H9 (cell line): ENCODE data around the gene SRC. TPM values are rescaled to one million over a fixed set of nuclear protein-coding genes. Genes with fewer than 3 reads are reported as not detected.

Experiments used
- DNase-seq: peaks from one replicate; pipeline ENCODE4 v3.0.0-alpha.2; 2017
- H2AFZ ChIP-seq: one replicate; pipeline ENCODE4 v1.6.1; 2013; ENCODE audit warnings: mild to moderate bottlenecking, low read length, control low read depth, moderate library complexity
- H2AK5ac ChIP-seq: 2 replicates; pipeline ENCODE4 v1.6.1; 2013; ENCODE audit warnings: low read length, control low read depth, mixed read lengths; ENCODE audit not compliant: insufficient read length
- H2BK120ac ChIP-seq: one replicate; pipeline ENCODE4 v1.6.1; 2013; ENCODE audit warnings: low read depth, mild to moderate bottlenecking, low read length, control low read depth, inconsistent platforms; ENCODE audit not compliant: poor library complexity, severe bottlenecking
- H2BK12ac ChIP-seq: 2 replicates; pipeline ENCODE4 v1.6.1; 2013; ENCODE audit warnings: low read length, control low read depth, mixed read lengths, low read depth; ENCODE audit not compliant: insufficient read length
- H2BK15ac ChIP-seq: 2 replicates; pipeline ENCODE4 v1.6.1; 2013; ENCODE audit warnings: low read depth, low read length, control low read depth
- H2BK20ac ChIP-seq: one replicate; pipeline ENCODE4 v1.6.1; 2013; ENCODE audit warnings: low read depth, mild to moderate bottlenecking, low read length, control low read depth, inconsistent platforms; ENCODE audit not compliant: poor library complexity, severe bottlenecking
- H2BK5ac ChIP-seq: 2 replicates; pipeline ENCODE4 v1.6.1; 2013; ENCODE audit warnings: low read length, control low read depth, mixed read lengths; ENCODE audit not compliant: insufficient read length
- H3K14ac ChIP-seq: 2 replicates; pipeline ENCODE4 v1.6.1; 2013; ENCODE audit warnings: low read length, control low read depth; ENCODE audit not compliant: insufficient read depth
- H3K18ac ChIP-seq: 2 replicates; pipeline ENCODE4 v1.6.1; 2013; ENCODE audit warnings: low read depth, mild to moderate bottlenecking, mixed read lengths, low read length, control low read depth; ENCODE audit not compliant: insufficient read length
- H3K23ac ChIP-seq: 2 replicates; pipeline ENCODE4 v1.6.1; 2013; ENCODE audit warnings: low read length, control low read depth, mixed read lengths, low read depth; ENCODE audit not compliant: insufficient read length
- H3K23me2 ChIP-seq: 2 replicates; pipeline ENCODE4 v1.6.1; 2013; ENCODE audit warnings: low read depth, mild to moderate bottlenecking, mixed read lengths, low read length, control low read depth; ENCODE audit not compliant: insufficient read length, poor library complexity, severe bottlenecking
- H3K27ac ChIP-seq: 2 replicates; pipeline ENCODE4 v1.5.1; 2013; ENCODE audit warnings: low read length, control low read depth, mixed read lengths, low read depth; ENCODE audit not compliant: insufficient read length
- H3K27me3 ChIP-seq: 2 replicates; pipeline ENCODE4 v1.6.1; 2013; ENCODE audit warnings: low read length, control low read depth, inconsistent platforms; ENCODE audit not compliant: insufficient read depth
- H3K4ac ChIP-seq: 2 replicates; pipeline ENCODE4 v1.6.1; 2013; ENCODE audit warnings: low read depth, mild to moderate bottlenecking, control low read depth, inconsistent platforms, low read length, moderate library complexity
- H3K4me1 ChIP-seq: 2 replicates; pipeline ENCODE4 v1.6.1; 2013; ENCODE audit warnings: low read length, control low read depth, inconsistent platforms; ENCODE audit not compliant: insufficient read depth
- H3K4me2 ChIP-seq: 2 replicates; pipeline ENCODE4 v1.6.1; 2013; ENCODE audit warnings: low read length, control low read depth, mixed read lengths; ENCODE audit not compliant: insufficient read length, insufficient read depth
- H3K56ac ChIP-seq: 2 replicates; pipeline ENCODE4 v1.6.1; 2013; ENCODE audit warnings: low read depth, mild to moderate bottlenecking, mixed read lengths, low read length, control low read depth; ENCODE audit not compliant: insufficient read length
- H3K79me1 ChIP-seq: 2 replicates; pipeline ENCODE4 v1.6.1; 2013; ENCODE audit warnings: low read depth, mild to moderate bottlenecking, moderate library complexity, low read length, control low read depth, inconsistent platforms; ENCODE audit not compliant: insufficient read depth, poor library complexity, severe bottlenecking
- H3K79me2 ChIP-seq: 2 replicates; pipeline ENCODE4 v1.6.1; 2013; ENCODE audit warnings: low read length, control low read depth, inconsistent platforms; ENCODE audit not compliant: insufficient read depth
- H3K9ac ChIP-seq: 2 replicates; pipeline ENCODE4 v1.6.1; 2013; ENCODE audit warnings: low read length, control low read depth, mixed read lengths; ENCODE audit not compliant: insufficient read length; ENCODE audit errors: extremely low read depth
- H3K9me3 ChIP-seq: one replicate; pipeline ENCODE4 v1.6.1; 2013; ENCODE audit warnings: low read depth, low read length, inconsistent platforms; ENCODE audit not compliant: control insufficient read depth
- H3T11ph ChIP-seq: one replicate; pipeline ENCODE4 v1.6.1; 2013; ENCODE audit warnings: mild to moderate bottlenecking, low read length, control low read depth, inconsistent platforms
- H4K20me1 ChIP-seq: one replicate; pipeline ENCODE4 v1.6.1; 2013; ENCODE audit not compliant: control insufficient read depth, insufficient read length, insufficient read depth
- H4K5ac ChIP-seq: 2 replicates; pipeline ENCODE4 v1.6.1; 2013; ENCODE audit warnings: low read depth, mild to moderate bottlenecking, mixed read lengths, low read length, control low read depth; ENCODE audit not compliant: insufficient read length
- H4K8ac ChIP-seq: replicated peaks from 2 replicates; pipeline ENCODE4 v1.6.1; 2013; ENCODE audit warnings: low read length, control low read depth, mixed read lengths, low read depth; ENCODE audit not compliant: insufficient read length
- H4K91ac ChIP-seq: 2 replicates; pipeline ENCODE4 v1.6.1; 2013; ENCODE audit warnings: low read depth, mild to moderate bottlenecking, moderate library complexity, mixed read lengths, low read length, control low read depth; ENCODE audit not compliant: insufficient read length
- H3K27ac Mint-ChIP-seq, 3 experiments: 2 replicates in 2 of 3; 3 replicates in 1 of 3; pipeline ENCODE4 v1.8.0; 2020 to 2021; ENCODE audit warnings: mixed read lengths in 3 of 3, mild to moderate bottlenecking in 1 of 3, moderate library complexity in 1 of 3
- H3K27me3 Mint-ChIP-seq: 2 replicates; pipeline ENCODE4 v1.8.0; 2021; ENCODE audit warnings: low read depth, mild to moderate bottlenecking, moderate library complexity, mixed read lengths
- H3K36me3 Mint-ChIP-seq, 3 experiments: 2 replicates in 2 of 3; 3 replicates in 1 of 3; pipeline ENCODE4 v1.8.0; 2020 to 2021; ENCODE audit warnings: low read depth in 3 of 3, mixed read lengths in 3 of 3; ENCODE audit not compliant: insufficient read depth in 1 of 3
- H3K4me1 Mint-ChIP-seq, 2 experiments: 2 replicates each; pipeline ENCODE4 v1.8.0; 2020; ENCODE audit warnings: mixed read lengths in 2 of 2
- H3K4me3 Mint-ChIP-seq, 2 experiments: 2 replicates in 1 of 2; 3 replicates in 1 of 2; pipeline ENCODE4 v1.8.0; 2020 to 2021; ENCODE audit warnings: mild to moderate bottlenecking in 2 of 2, mixed read lengths in 2 of 2, moderate library complexity in 1 of 2
- H3K9me3 Mint-ChIP-seq, 2 experiments: 2 replicates in 1 of 2; 3 replicates in 1 of 2; pipeline ENCODE4 v1.8.0; 2020; ENCODE audit warnings: mild to moderate bottlenecking in 2 of 2, mixed read lengths in 2 of 2, moderate library complexity in 1 of 2
- CTCF ChIP-seq: fragments of 200-600 bp; sonication (generic); conservative IDR thresholded peaks from 3 replicates; pipeline ENCODE4 v1.8.0; 2021; ENCODE audit warnings: antibody characterized with exemption, mild to moderate bottlenecking
- WGBS: extraction: QIAGEN DNeasy Blood & Tissue Kit; methylation state at CpG from one replicate; pipeline ENCODE4 v1.1.7; 2013; ENCODE audit warnings: missing lambda C conversion rate, low lambda C conversion rate, mixed read lengths; ENCODE audit not compliant: insufficient read length; ENCODE audit errors: extremely low coverage; 5-methylcytosine and 5-hydroxymethylcytosine counted together
- total RNA-seq: library from RNA; stranded (reverse); gene quantifications from 2 replicates; pipeline ENCODE4 v1.2.1, GENCODE V29; 2021

Gene SRC
- total RNA-seq, 1 experiment from 2014 or later, result 44.5 TPM

- H3K14ac ChIP-seq, result no peak overlapping the region
- H2BK5ac ChIP-seq, result no peak overlapping the region
- no peaks in the 10 kb centered on the region for H3K9me3 ChIP-seq
- H3K18ac ChIP-seq, result no peak overlapping the region
- no peak overlapping the region for H2BK15ac ChIP-seq
- no peak overlapping the region for H3K27ac ChIP-seq
- no peak overlapping the region for H2BK12ac ChIP-seq
- no peak overlapping the region for H2BK120ac ChIP-seq
- Mint-ChIP-seq H3K27me3 (no peaks in the 10 kb centered on the region), H3K4me3 (no peak overlapping the region), H3K4me1 (peaks cover 7 to 18% of the 10 kb centered on the region in 2 experiments), H3K36me3 (peaks cover 7 to 9% (median 8%) of the 10 kb centered on the region in 3 experiments), H3K9me3 (no peaks in the 10 kb centered on the region; a peak in 1 of 5 replicates), H3K27ac (peak overlapping the region in 1 of 3 experiments; percentile 58; a peak in 2 of 7 replicates)
- H4K5ac ChIP-seq, result no peak overlapping the region
- H3K4me1 ChIP-seq, result no peaks in the 10 kb centered on the region
- H4K20me1 ChIP-seq, result no peaks in the 10 kb centered on the region
- WGBS, result no CpG with 5 or more reads among the region's 6 CpGs
- H2BK20ac ChIP-seq, result no peak overlapping the region
- H3K27me3 ChIP-seq, result no peaks in the 10 kb centered on the region
- no peaks in the 10 kb centered on the region for H3K23me2 ChIP-seq
- no peak overlapping the region for H2AK5ac ChIP-seq
- no peak overlapping the region for H4K8ac ChIP-seq
- no peak overlapping the region for H3T11ph ChIP-seq
- no peak overlapping the region for H3K9ac ChIP-seq
- H4K91ac ChIP-seq, result no peak overlapping the region
- no peak overlapping the region for H2AFZ ChIP-seq
- no peak for TF ChIP-seq CTCF
- H3K79me1 ChIP-seq, result peaks cover 3% of the 10 kb centered on the region
- H3K23ac ChIP-seq, result no peak overlapping the region
- H3K4ac ChIP-seq, result no peak overlapping the region
- no peak overlapping the region for H3K56ac ChIP-seq
- no peak overlapping the region for H3K4me2 ChIP-seq
- H3K79me2 ChIP-seq, result peaks cover 2% of the 10 kb centered on the region; the same call in 1 of the 2 replicates
- no peak for DNase-seq
These were observed 14.6 kb downstream of the SRC start for GRCh38 chr20:37360391-37361115.
